GM12874 (cell line): ENCODE measurements around the gene DICER1.

Experiments
- CTCF ChIP-seq: IDR thresholded peaks from 2 replicates; pipeline ENCODE4 v1.5.1; 2011; ENCODE audit warnings: low read depth, mild to moderate bottlenecking, control low read depth, low read length, moderate library complexity; ENCODE audit not compliant: insufficient read depth

Gene DICER1

GRCh38 chr14:95197551-95197950 is 40.2 kb upstream of the DICER1 start:
- TF ChIP-seq CTCF, result no peak

- TF ChIP-seq CTCF, result no peak
Measured at GRCh38 chr14:95196826-95197545, 39.7 kb upstream of the DICER1 start.

GRCh38 chr14:95196268-95196667 is 38.9 kb upstream of the DICER1 start:
- TF ChIP-seq CTCF, result peak; percentile 44

GRCh38 chr14:95195031-95195430 is 37.7 kb upstream of the DICER1 start:
- TF ChIP-seq CTCF, result no peak

- TF ChIP-seq CTCF, result no peak
Measured at GRCh38 chr14:95193081-95193480, 35.8 kb upstream of the DICER1 start.

GRCh38 chr14:95192311-95192710 is 35.0 kb upstream of the DICER1 start:
- no peak for TF ChIP-seq CTCF

GRCh38 chr14:95191445-95192199 is 34.3 kb upstream of the DICER1 start:
- no peak for TF ChIP-seq CTCF
